Ovary (tissue), 9 donors: ENCODE data around the gene NEDD4. TPM values are rescaled to one million over a fixed set of nuclear protein-coding genes. Genes with fewer than 3 reads are reported as not detected.

Source experiments
- DNase-seq, 5 donors: peaks; one replicate each; pipeline ENCODE4 v3.0.0-alpha.2; 2019 to 2020
- H3K27ac ChIP-seq, 2 donors: fragments of 200-600 bp; one replicate each; pipeline versions ENCODE4 v1.5.1 to v1.8.0; 2019 to 2022
- H3K27me3 ChIP-seq: fragments of 200-600 bp; one replicate; pipeline ENCODE4 v1.8.0; 2022
- H3K36me3 ChIP-seq: fragments of 200-600 bp; sonication (generic); one replicate; pipeline ENCODE4 v1.5.1; 2019
- H3K4me1 ChIP-seq: one replicate; pipeline ENCODE4 v1.8.1; 2013; ENCODE audit warnings: mild to moderate bottlenecking, moderate library complexity; ENCODE audit not compliant: insufficient read depth
- H3K4me3 ChIP-seq: fragments of 200-600 bp; sonication (generic); one replicate; pipeline ENCODE4 v1.5.1; 2017
- H3K9me3 ChIP-seq, 2 donors: fragments of 200-600 bp in 1 of 2; sonication (generic) in 1 of 2; one replicate each; pipeline versions ENCODE4 v1.5.1 to v1.8.1; 2013 to 2019; ENCODE audit warnings: mild to moderate bottlenecking in 1 of 2, moderate library complexity in 1 of 2
- EP300 ChIP-seq: sonication (generic); formaldehyde crosslinking; IDR thresholded peaks from one replicate; pipeline ENCODE4 v1.6.1; 2017; ENCODE audit warnings: antibody characterized with exemption
- POLR2A ChIP-seq: fragments of 450-650 bp; IDR thresholded peaks from one replicate; pipeline ENCODE4 v1.6.1; 2017; ENCODE audit warnings: antibody characterized with exemption, mild to moderate bottlenecking, moderate library complexity
- WGBS, 3 donors: extraction: QIAGEN DNeasy Blood & Tissue Kit in 1 of 3; methylation state at CpG; one replicate each; pipeline versions ENCODE4 v1.1.5 to v1.1.7; 2013 to 2017; 5-methylcytosine and 5-hydroxymethylcytosine counted together
- intact Hi-C, 4 donors: fragments of 100-400 bp; cut with DNase I; formaldehyde crosslinking; loops; one replicate each; pipeline versions ENCODE4 v1.11.0 to v1.15.1; 2022 to 2023
- polyA plus RNA-seq, 2 donors: library from polyadenylated mRNA; stranded (reverse); fragments of 200-250 nt in 1 of 2; fragments of 350-450 nt in 1 of 2; fragmentation: Illumina TruSeq in 1 of 2; extraction: RNeasy Lipid Tissue Mini Kit (QIAGEN cat#74804) in 1 of 2; gene quantifications; one replicate each; pipeline ENCODE4 v1.2.3, GENCODE V29; 2013 to 2014
- total RNA-seq, 7 donors: library from RNA; depleted of rRNA in 2 of 7; stranded (reverse); fragments of >200 nt in 2 of 7; fragmentation: NEBNext Ultra II Directional in 3 of 7; extraction: Animal tissue kit (Norgen Biotek cat#: 25700) in 3 of 7; gene quantifications; one replicate each; pipeline versions ENCODE4 v1.1.0 to v1.2.4, GENCODE V29; 2016 to 2023
- TF ChIP-seq, protein P1 (sequence below), 3 donors: fragments of 450-650 bp in 2 of 3; fragments of 200-600 bp in 1 of 3; IDR thresholded peaks; one replicate each; pipeline versions ENCODE4 v1.5.1 to v1.8.0; 2016 to 2022; ENCODE audit warnings: antibody characterized with exemption in 3 of 3, mild to moderate bottlenecking in 1 of 3
- donor health status: DM: no; HTN: no; CAD: no; lungs with moderate emphysema.
- donor health status: DM: no; HTN: no; CAD: no.
- donor health status: Bipolar disorder and iron deficiency.
- donor health status: DM: yes; HTN: yes; CAD: no.
- donor health status: DM: no; HTN: no; CAD: no.
- donor health status: DM: yes; HTN: yes; CAD: no.

NEDD4 gene
- total and polyA plus RNA-seq, 9 donors: 3.8 to 12.6 (median 10.2) TPM

DNA sequence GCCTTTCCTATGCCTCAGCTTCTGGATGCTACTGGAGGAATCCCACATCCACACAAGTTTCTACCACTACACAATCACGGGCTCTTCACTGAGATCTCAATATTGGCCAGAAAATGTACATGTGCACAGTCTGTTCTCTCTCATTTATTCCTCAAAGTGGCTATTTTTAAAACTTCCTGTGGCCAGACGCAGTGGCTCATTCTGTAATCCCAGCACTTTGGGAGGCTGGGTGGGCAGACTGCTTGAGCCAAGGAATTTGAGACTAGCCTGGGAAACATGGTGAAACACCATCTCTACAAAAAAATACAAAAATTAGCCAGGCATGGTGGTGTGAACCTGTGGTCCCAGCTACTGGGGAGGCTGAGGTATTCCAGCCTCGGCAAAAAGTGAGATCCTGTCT is 159.1 kb downstream of the NEDD4 start:
- no peaks in the 10 kb centered on the region for H3K36me3 ChIP-seq
- H3K4me1 ChIP-seq: no peaks in the 10 kb centered on the region
- 65 to 79% (median 69%) methylated on average over 3 of the region's 3 CpGs for WGBS, 3 donors
- H3K9me3 ChIP-seq: no peaks in the 10 kb centered on the region
- H3K27ac ChIP-seq: no peak overlapping the region
- intact Hi-C loops: loop anchor here in 1 of 4 donors (10.0 kb wide), 1 partner anchor 180 kb away; no protein-coding TSS in a partner anchor
- H3K27me3 ChIP-seq: no peaks in the 10 kb centered on the region
- no peak for TF ChIP-seq POLR2A
- TF ChIP-seq, protein P1, sequence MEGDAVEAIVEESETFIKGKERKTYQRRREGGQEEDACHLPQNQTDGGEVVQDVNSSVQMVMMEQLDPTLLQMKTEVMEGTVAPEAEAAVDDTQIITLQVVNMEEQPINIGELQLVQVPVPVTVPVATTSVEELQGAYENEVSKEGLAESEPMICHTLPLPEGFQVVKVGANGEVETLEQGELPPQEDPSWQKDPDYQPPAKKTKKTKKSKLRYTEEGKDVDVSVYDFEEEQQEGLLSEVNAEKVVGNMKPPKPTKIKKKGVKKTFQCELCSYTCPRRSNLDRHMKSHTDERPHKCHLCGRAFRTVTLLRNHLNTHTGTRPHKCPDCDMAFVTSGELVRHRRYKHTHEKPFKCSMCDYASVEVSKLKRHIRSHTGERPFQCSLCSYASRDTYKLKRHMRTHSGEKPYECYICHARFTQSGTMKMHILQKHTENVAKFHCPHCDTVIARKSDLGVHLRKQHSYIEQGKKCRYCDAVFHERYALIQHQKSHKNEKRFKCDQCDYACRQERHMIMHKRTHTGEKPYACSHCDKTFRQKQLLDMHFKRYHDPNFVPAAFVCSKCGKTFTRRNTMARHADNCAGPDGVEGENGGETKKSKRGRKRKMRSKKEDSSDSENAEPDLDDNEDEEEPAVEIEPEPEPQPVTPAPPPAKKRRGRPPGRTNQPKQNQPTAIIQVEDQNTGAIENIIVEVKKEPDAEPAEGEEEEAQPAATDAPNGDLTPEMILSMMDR (IDR thresholded peaks at IDR 0.05): no peak
- TF ChIP-seq EP300: no peak
- no peak for DNase-seq
- no peak overlapping the region for H3K4me3 ChIP-seq

DNA sequence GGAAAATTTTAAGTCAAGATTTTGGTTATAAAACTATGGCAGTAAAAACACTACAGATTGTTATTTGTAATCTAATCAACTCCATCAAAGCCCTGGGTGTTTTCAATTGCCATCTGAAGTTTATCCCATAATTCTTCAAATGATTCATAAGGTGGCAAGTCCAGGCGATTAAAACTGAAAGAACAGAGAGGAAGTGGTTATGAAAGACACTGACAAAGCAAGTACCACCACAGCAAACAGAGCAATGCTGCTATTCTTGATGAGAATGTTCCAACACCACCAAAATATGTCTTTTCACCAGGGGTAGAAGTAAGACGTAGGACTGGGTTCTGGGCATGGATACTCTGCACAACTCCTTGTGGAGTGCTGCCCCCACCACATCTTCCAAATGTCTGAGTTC is 163.6 kb downstream of the NEDD4 start:
- Histone ChIP-seq H3K27ac (no peak overlapping the region), H3K36me3 (no peaks in the 10 kb centered on the region), H3K9me3 (no peaks in the 10 kb centered on the region), H3K27me3 (no peaks in the 10 kb centered on the region), H3K4me1 (no peaks in the 10 kb centered on the region), H3K4me3 (no peak overlapping the region)
- TF ChIP-seq EP300: no peak
- TF ChIP-seq, protein P1 (IDR thresholded peaks at IDR 0.05): no peak
- no peak for TF ChIP-seq POLR2A
- no peak for DNase-seq
- 88 to 92% (median 90%) methylated on average over 2 of the region's 2 CpGs for WGBS, 3 donors
- intact Hi-C loops: loop anchor here in 1 of 4 donors (10.0 kb wide), 1 partner anchor 175 kb away; no protein-coding TSS in a partner anchor

DNA sequence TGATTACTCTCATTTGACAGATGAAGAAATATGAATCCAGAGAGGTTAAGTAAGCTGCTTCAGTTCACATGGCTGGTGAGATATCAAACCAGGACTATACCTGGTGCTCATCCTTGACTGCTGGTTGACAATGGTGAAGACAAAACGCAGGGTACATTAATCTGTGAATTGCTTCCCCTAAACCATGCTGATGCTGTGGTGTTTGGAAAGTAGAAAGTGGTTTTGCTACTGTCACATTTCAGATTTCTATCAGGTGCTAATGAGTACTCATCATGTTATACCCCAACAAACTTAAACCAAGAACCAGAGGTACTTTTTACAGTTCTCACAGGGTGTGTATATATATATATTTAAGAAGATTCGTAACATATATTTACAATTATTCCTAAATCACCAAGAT is 165.5 kb downstream of the NEDD4 start:
- no peaks in the 10 kb centered on the region for H3K36me3 ChIP-seq
- 91 to 98% (median 95%) methylated on average over 2 of the region's 2 CpGs for WGBS, 3 donors
- H3K27me3 ChIP-seq: no peaks in the 10 kb centered on the region
- TF ChIP-seq POLR2A: no peak
- no peak for TF ChIP-seq EP300
- TF ChIP-seq, protein P1 (IDR thresholded peaks at IDR 0.05): no peak
- H3K27ac ChIP-seq: no peak overlapping the region
- no peak overlapping the region for H3K4me3 ChIP-seq
- H3K4me1 ChIP-seq: no peaks in the 10 kb centered on the region
- intact Hi-C loops: no loop called here
- DNase-seq: no peak
- H3K9me3 ChIP-seq: no peaks in the 10 kb centered on the region

DNA sequence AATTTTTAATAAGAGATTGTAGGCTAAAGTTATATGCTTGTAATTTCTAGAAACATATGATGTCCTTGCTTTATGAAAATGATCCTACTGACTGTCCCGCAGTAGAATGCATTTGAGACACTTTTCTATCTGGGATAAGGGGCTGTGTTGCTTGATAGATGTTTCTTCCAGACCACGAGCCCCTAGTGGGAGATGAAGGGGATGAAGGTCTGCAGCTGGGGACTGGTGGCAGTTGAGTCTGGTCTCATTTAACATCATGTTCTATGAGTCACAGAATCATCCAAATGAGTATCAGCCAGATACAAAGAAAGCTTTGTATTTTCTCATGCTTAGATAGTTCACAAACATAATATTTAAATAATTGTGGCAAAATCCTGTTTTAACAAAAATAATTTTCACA is 166.2 kb downstream of the NEDD4 start:
- TF ChIP-seq EP300 (no peak), POLR2A (no peak)
- TF ChIP-seq, protein P1 (IDR thresholded peaks at IDR 0.05): no peak
- Histone ChIP-seq H3K4me3 (no peak overlapping the region), H3K9me3 (no peaks in the 10 kb centered on the region), H3K27me3 (no peaks in the 10 kb centered on the region), H3K4me1 (no peaks in the 10 kb centered on the region), H3K36me3 (no peaks in the 10 kb centered on the region), H3K27ac (no peak overlapping the region)
- 43 to 58% (median 52%) methylated on average over 2 of the region's 2 CpGs for WGBS, 3 donors
- intact Hi-C loops: no loop called here
- no peak for DNase-seq
